Measurements from ENCODE around the gene MYO9B.

The MYO9B gene

DNA sequence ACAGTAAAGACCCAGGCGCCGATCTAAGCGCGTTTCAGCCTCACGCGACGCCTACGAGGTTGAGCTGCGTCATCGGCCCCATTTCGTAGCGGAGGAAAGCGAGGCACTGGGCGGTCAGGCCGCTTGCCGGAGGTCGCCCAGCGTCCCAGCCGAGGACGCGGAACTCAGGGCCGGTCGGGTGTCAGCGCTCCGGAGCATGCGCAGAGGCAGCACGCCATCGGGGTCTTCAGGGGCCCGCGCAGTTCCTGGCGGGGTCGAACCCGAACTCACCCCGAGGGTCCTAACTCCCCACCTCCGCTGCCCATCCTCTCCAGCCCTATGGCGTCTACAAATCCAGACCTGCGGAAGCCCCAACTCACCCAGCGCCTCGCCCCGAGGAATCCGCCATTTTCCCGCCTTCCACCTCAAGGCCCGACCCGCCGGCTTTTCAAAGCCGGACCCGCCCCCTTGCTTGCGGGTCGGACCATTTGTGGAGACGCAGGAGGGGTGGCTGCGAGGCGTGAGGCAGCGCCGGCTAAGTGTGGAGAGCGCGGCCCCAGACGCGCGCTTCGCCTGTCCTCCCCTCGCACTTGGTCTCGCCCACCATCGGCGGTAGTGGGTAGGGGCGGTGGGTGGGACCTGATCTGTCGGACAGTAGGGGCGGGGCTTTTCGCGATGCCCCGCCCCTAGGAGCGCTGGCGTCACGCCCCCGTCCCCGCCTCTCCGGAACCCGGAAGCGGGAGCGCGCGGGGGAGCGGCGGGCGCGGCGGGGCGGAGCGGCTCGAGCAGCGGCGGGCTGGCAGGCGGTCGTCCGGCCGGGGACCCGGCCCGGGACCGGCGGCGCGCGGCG lies at the start of gene MYO9B, which contains the start of gene HAUS8:
MYO9B (plus strand) TSS at position 743 of the 829 bp plus-strand sequence. CDS start 25,941 bp downstream, outside the sequence.
HAUS8 (minus strand) TSS at position 418 of the 829 bp plus-strand sequence; CDS start at position 388, 30 bp downstream.
- DNase-seq (ENCODE audit: low read depth in 2 of 2), result peak; percentile 99

GRCh38 chr19:17025991-17026658 lies 49.5 kb upstream of the MYO9B start:
- no peak for DNase-seq (ENCODE audit: low read depth in 2 of 2)

GRCh38 chr19:17026706-17027534 lies 48.7 kb upstream of the MYO9B start, which contains the start of gene CPAMD8:
TSS of gene CPAMD8 (minus strand) at chr19:17026810. CDS start at chr19:17026642, 168 bp downstream.
- DNase-seq (ENCODE audit: low read depth in 2 of 2), result no peak

- DNase-seq (ENCODE audit: low read depth in 2 of 2), result no peak
These were observed 48.0 kb upstream of the MYO9B start for GRCh38 chr19:17027535-17027975.

DNA sequence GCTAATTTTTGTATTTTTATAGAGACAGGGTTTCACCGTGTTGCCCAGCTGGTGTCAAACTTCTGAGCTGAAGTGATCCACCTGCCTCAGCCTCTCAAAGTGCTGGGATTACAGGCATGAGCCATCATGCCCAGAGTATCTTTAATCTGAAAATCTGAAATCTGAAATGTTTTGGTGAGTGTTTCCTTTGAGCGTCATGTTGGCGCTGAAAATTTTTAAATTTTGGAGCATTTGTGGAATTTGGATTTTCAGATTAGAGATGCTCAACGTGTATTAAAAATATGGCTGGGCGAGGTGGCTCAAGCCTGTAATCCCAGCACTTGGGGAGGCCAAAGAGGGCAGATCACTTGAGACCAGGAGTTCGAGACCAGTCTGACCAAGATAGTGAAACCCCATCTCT lies 43.8 kb upstream of the MYO9B start:
- DNase-seq (ENCODE audit: low read depth in 2 of 2), result no peak

GRCh38 chr19:17035842-17036424 lies 39.6 kb upstream of the MYO9B start:
- no peak for DNase-seq (ENCODE audit: low read depth in 2 of 2)

GRCh38 chr19:17036640-17037039 lies 38.9 kb upstream of the MYO9B start:
- DNase-seq (ENCODE audit: low read depth in 2 of 2), result no peak

DNA sequence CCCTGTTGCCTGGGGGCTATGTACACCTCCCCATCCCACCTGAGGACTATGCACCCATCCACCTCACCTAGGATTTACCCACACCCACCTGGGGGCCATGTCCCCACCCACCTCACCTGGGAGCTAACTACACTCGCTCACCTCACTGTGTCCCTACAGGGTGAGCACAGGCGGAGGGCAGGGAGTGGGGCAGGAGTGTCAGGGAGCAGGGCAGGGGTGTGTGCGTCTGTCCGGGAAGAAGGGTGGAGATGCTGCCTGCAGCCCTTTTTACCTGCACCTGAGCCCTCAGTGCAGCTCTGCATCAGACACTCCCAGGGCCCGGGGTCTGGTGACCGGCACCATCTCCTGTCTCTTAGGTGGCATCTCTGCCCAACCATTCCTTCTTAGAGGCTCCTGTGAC lies 38.4 kb upstream of the MYO9B start:
- DNase-seq (ENCODE audit: low read depth in 2 of 2), result no peak

DNA sequence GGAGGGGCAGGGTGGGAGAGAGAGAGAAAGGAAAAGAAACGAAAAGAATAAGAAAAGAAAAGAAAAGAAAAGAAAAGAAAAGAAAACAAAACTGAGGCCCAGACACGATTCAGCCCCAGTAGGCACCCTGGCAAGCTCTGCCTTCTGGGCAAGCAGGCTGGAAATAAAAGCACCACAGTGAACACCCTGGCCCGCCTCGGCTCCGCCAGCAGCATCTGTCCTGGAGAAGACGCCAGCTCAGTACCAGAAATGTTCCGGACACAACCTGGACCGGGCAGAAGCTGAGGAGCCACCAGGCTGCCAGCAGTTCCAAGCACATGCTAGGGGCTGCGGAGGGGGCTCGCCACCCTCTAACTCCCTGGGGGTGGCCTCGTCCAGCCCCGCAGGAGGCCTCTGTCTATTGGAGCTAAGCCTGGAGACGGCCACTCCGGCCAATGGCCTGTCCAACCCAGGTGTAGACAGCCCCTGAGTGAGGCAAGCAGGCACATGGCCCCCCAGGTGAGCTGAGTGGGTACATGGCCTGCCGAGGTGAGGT lies 37.5 kb upstream of the MYO9B start:
- no peak for DNase-seq (ENCODE audit: low read depth in 2 of 2)

GRCh38 chr19:17041976-17042375 lies 33.6 kb upstream of the MYO9B start:
- no peak for DNase-seq (ENCODE audit: low read depth in 2 of 2)

GRCh38 chr19:17043744-17044143 lies 31.8 kb upstream of the MYO9B start:
- DNase-seq (ENCODE audit: low read depth in 2 of 2), result no peak

GRCh38 chr19:17045907-17046502 lies 29.6 kb upstream of the MYO9B start:
- DNase-seq (ENCODE audit: low read depth in 2 of 2), result no peak

DNA sequence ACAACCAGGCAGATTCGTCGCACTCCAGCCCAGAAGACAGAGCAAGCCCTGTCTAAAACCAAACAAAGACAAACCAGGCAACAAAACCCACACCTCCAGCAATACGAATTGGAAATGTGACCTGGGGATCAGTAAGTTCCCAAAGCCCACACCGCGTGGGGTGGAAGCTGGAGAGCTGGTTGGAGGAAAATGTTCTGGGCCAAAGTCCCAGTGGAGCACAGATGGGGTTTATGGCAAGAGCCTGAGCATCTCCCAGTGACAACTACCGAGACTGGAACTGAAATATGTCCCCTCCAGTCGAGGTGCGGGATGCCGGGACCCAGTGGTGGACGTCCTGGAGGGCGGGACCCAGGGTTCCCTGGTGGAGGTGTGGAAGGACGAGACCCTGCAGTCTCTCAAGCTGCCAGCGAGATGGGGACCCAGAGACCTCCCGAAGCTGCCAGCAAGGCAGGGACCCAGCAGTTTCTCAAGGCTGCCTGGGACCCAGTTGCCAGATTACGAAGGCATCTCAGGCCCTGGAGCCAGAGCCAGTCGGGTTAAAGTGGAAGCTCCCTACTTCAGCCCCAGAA lies 26.6 kb upstream of the MYO9B start:
- DNase-seq (ENCODE audit: low read depth in 2 of 2), result no peak

- no peak for DNase-seq (ENCODE audit: low read depth in 2 of 2)
These were observed 25.8 kb upstream of the MYO9B start for GRCh38 chr19:17049711-17050280.

DNA sequence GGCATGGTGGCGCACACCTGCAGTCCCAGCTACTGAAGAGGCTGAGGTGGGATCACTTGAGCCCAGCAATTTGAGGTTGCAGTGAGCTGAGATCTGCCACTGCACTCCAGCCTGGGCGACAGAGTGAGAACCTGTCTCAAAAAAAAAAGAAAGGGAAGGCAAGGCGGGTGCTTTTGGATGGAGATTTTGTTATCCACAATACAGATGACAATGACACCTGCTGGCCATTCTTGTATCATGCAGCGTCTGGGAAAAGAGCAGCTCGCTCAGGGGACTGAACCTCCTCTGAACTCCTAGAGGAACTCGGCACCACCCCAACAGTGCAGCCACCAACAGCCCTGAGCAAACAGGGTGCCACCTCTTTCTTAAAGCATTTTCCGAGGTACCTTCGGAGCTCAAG lies 23.1 kb upstream of the MYO9B start:
- no peak for DNase-seq (ENCODE audit: low read depth in 2 of 2)

GRCh38 chr19:17054746-17055145 lies 20.8 kb upstream of the MYO9B start:
- DNase-seq (ENCODE audit: low read depth in 2 of 2), result no peak

- DNase-seq (ENCODE audit: low read depth in 2 of 2), result no peak
These were observed 19.9 kb upstream of the MYO9B start for GRCh38 chr19:17055636-17056035.

GRCh38 chr19:17058236-17058635 lies 17.3 kb upstream of the MYO9B start:
- DNase-seq (ENCODE audit: low read depth in 2 of 2), result no peak

DNA sequence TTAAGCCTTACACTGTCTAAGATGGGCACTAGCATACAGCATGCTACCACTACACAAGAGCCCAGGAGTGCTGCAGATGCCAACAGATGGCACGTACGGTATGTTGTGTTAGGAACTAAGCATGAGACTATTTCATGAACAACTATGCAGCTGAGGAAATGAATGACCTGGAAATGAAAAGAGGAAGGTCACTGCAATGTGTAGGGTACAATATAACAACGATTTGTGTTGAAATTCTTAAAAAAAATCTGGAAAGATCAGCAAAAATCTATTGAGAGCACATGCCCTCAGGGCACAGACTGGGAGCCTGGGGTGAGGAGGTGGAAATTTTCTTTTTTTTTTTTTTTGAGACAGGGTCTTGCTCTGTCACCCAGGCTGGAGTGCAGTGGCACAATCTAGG lies 14.8 kb upstream of the MYO9B start:
- DNase-seq (ENCODE audit: low read depth in 2 of 2), result no peak

DNA sequence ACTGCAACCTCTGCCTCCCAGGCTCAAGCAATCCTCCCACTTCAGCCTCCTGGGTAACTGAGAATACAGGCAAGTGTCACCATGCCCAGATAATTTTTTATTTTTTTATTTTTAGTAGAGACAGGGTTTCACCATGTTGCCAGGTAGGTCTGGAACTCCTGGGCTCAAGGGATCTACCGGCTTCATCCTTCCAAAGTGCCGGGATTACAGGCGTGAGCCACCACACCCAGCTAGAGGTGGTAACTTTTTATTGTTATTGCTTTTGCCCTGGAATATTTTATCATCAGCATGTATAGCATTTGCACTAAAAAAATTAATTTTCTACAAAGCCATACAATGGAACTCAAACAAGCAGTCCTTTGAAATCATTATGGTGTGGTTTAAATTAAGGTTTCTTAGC lies 14.4 kb upstream of the MYO9B start:
- no peak for DNase-seq (ENCODE audit: low read depth in 2 of 2)
